Mesenchymal stem cell (in vitro differentiated cells and primary cell): Measurements from ENCODE around the gene ASF1B.
A peak's percentile ranks its signal among the peaks of the same experiment; 100 is the strongest.

Source experiments
- DNase-seq: peaks from one replicate; pipeline ENCODE4 v3.0.0-alpha.2; 2013
- H2AFZ ChIP-seq: one replicate; pipeline ENCODE4 v1.6.1; 2013; ENCODE audit warnings: low read depth, mild to moderate bottlenecking, control low read depth, inconsistent platforms, low read length, moderate library complexity
- H2AK5ac ChIP-seq: 2 replicates; pipeline ENCODE4 v1.6.1; 2013; ENCODE audit warnings: low read length, moderate library complexity, mild to moderate bottlenecking, inconsistent platforms; ENCODE audit not compliant: severe bottlenecking
- H2BK120ac ChIP-seq: one replicate; pipeline ENCODE4 v1.6.1; 2013; ENCODE audit warnings: low read depth, mild to moderate bottlenecking, inconsistent platforms, low read length, moderate library complexity
- H2BK12ac ChIP-seq, 2 experiments: one replicate each; pipeline ENCODE4 v1.6.1; 2013; ENCODE audit warnings: inconsistent platforms in 2 of 2, low read length in 2 of 2, mild to moderate bottlenecking in 2 of 2, moderate library complexity in 2 of 2, control low read depth in 1 of 2
- H2BK15ac ChIP-seq: one replicate; pipeline ENCODE4 v1.6.1; 2013; ENCODE audit warnings: mild to moderate bottlenecking, low read depth, inconsistent platforms; ENCODE audit not compliant: poor library complexity, severe bottlenecking
- H2BK5ac ChIP-seq: 2 replicates; pipeline ENCODE4 v1.6.1; 2013; ENCODE audit warnings: low read depth, mild to moderate bottlenecking, low read length, control low read depth, inconsistent platforms; ENCODE audit not compliant: poor library complexity, severe bottlenecking
- H3K14ac ChIP-seq, 2 experiments: one replicate each; pipeline ENCODE4 v1.6.1; 2013; ENCODE audit warnings: inconsistent platforms in 2 of 2, low read length in 2 of 2, control low read depth in 1 of 2, mild to moderate bottlenecking in 1 of 2, moderate library complexity in 1 of 2
- H3K18ac ChIP-seq, 2 experiments: one replicate each; pipeline ENCODE4 v1.6.1; 2013; ENCODE audit warnings: inconsistent platforms in 2 of 2, low read length in 2 of 2, control low read depth in 1 of 2, low read depth in 1 of 2, mild to moderate bottlenecking in 1 of 2
- H3K23ac ChIP-seq, 2 experiments: one replicate each; pipeline ENCODE4 v1.6.1; 2013; ENCODE audit warnings: inconsistent platforms in 2 of 2, low read length in 2 of 2, mild to moderate bottlenecking in 2 of 2, moderate library complexity in 2 of 2, control low read depth in 1 of 2
- H3K27ac ChIP-seq: 2 replicates; pipeline ENCODE4 v1.5.1; 2013; ENCODE audit warnings: mild to moderate bottlenecking, moderate library complexity, low read length, control low read depth, inconsistent platforms; ENCODE audit not compliant: poor library complexity, severe bottlenecking
- H3K27me3 ChIP-seq, 2 experiments: 2 replicates each; pipeline versions ENCODE4 v1.6.1 to v1.7.0; 2013; ENCODE audit warnings: low read length in 2 of 2, mild to moderate bottlenecking in 2 of 2, moderate library complexity in 2 of 2, control low read depth in 1 of 2, inconsistent platforms in 1 of 2; ENCODE audit not compliant: control insufficient read depth in 1 of 2, insufficient read depth in 1 of 2
- H3K36me3 ChIP-seq, 2 experiments: 2 replicates each; pipeline versions ENCODE4 v1.6.1 to v1.7.0; 2013; ENCODE audit warnings: low read length in 2 of 2, control low read depth in 1 of 2, inconsistent platforms in 1 of 2, low read depth in 1 of 2, mild to moderate bottlenecking in 1 of 2; ENCODE audit not compliant: insufficient read depth in 2 of 2, control insufficient read depth in 1 of 2
- H3K4ac ChIP-seq, 2 experiments: one replicate each; pipeline ENCODE4 v1.6.1; 2013; ENCODE audit warnings: inconsistent platforms in 2 of 2, low read length in 2 of 2, mild to moderate bottlenecking in 2 of 2, moderate library complexity in 2 of 2, control low read depth in 1 of 2, low read depth in 1 of 2
- H3K4me1 ChIP-seq: 2 replicates; pipeline ENCODE4 v1.6.1; 2013; ENCODE audit warnings: low read depth, low read length, control low read depth; ENCODE audit not compliant: control insufficient read depth, insufficient read depth
- H3K4me2 ChIP-seq: 2 replicates; pipeline ENCODE4 v1.6.1; 2013; ENCODE audit warnings: low read length, mild to moderate bottlenecking, inconsistent platforms; ENCODE audit not compliant: poor library complexity, severe bottlenecking
- H3K4me3 ChIP-seq, 2 experiments: 2 replicates each; pipeline versions ENCODE4 v1.5.1 to v1.7.0; 2013; ENCODE audit warnings: low read length in 2 of 2, mild to moderate bottlenecking in 2 of 2, control low read depth in 1 of 2, low read depth in 1 of 2; ENCODE audit not compliant: insufficient read depth in 1 of 2
- H3K79me1 ChIP-seq: replicated peaks from 2 replicates; pipeline ENCODE4 v1.6.1; 2013; ENCODE audit warnings: mild to moderate bottlenecking, control low read depth, low read length, inconsistent platforms; ENCODE audit not compliant: poor library complexity, severe bottlenecking
- H3K9ac ChIP-seq: 2 replicates; pipeline ENCODE4 v1.7.0; 2013; ENCODE audit warnings: mild to moderate bottlenecking, low read length, moderate library complexity
- H3K9me3 ChIP-seq: 2 replicates; pipeline ENCODE4 v1.7.0; 2013; ENCODE audit warnings: mild to moderate bottlenecking, low read length; ENCODE audit not compliant: control insufficient read depth
- H4K8ac ChIP-seq: one replicate; pipeline ENCODE4 v1.6.1; 2013; ENCODE audit warnings: inconsistent platforms, mild to moderate bottlenecking, low read length, moderate library complexity
- H4K91ac ChIP-seq: one replicate; pipeline ENCODE4 v1.6.1; 2013; ENCODE audit warnings: mild to moderate bottlenecking, low read length, inconsistent platforms
- WGBS: methylation state at CpG from one replicate; pipeline ENCODE4 v1.1.7; 2013; ENCODE audit warnings: mixed read lengths; 5-methylcytosine and 5-hydroxymethylcytosine counted together

The ASF1B gene

GRCh38 chr19:14106840-14107239 is 29.5 kb downstream of the ASF1B start:
- H3K36me3 ChIP-seq, result peaks cover 38 to 49% of the 10 kb centered on the region in 2 experiments
- H4K91ac ChIP-seq, result no peak overlapping the region
- H3K4me1 ChIP-seq, result peaks cover 11% of the 10 kb centered on the region
- H3K4ac ChIP-seq, result no peak overlapping the region
- no peak overlapping the region for H4K8ac ChIP-seq
- H3K18ac ChIP-seq, result no peak overlapping the region
- no peak overlapping the region for H2AK5ac ChIP-seq
- H3K4me3 ChIP-seq, result no peak overlapping the region
- H3K27ac ChIP-seq, result no peak overlapping the region
- H2BK12ac ChIP-seq, result no peak overlapping the region
- no peak overlapping the region for H2BK5ac ChIP-seq
- 89% methylated on average over 16 of the region's 16 CpGs for WGBS
- no peak overlapping the region for H2AFZ ChIP-seq
- no peaks in the 10 kb centered on the region for H3K9me3 ChIP-seq
- H2BK15ac ChIP-seq, result no peak overlapping the region
- no peak overlapping the region for H3K23ac ChIP-seq
- H3K27me3 ChIP-seq, result no peaks in the 10 kb centered on the region
- no peak overlapping the region for H3K9ac ChIP-seq
- no peak overlapping the region for H3K14ac ChIP-seq
- no peak overlapping the region for H2BK120ac ChIP-seq
- H3K4me2 ChIP-seq, result no peak overlapping the region
- peaks cover 26% of the 10 kb centered on the region for H3K79me1 ChIP-seq
- DNase-seq, result no peak

GRCh38 chr19:14105680-14106079 is 30.7 kb downstream of the ASF1B start:
- Histone ChIP-seq H3K4ac (no peak overlapping the region), H3K14ac (no peak overlapping the region), H3K23ac (no peak overlapping the region), H2BK15ac (no peak overlapping the region), H2BK120ac (no peak overlapping the region), H3K27me3 (no peaks in the 10 kb centered on the region), H3K27ac (no peak overlapping the region), H2BK12ac (no peak overlapping the region), H3K9ac (no peak overlapping the region), H3K9me3 (no peaks in the 10 kb centered on the region), H3K4me3 (no peak overlapping the region), H4K8ac (no peak overlapping the region), H2AFZ (no peak overlapping the region), H3K79me1 (peaks cover 17% of the 10 kb centered on the region), H3K4me2 (no peak overlapping the region), H4K91ac (no peak overlapping the region), H3K4me1 (peaks cover 5% of the 10 kb centered on the region), H3K36me3 (peaks cover 46 to 60% of the 10 kb centered on the region in 2 experiments), H3K18ac (no peak overlapping the region), H2AK5ac (no peak overlapping the region), H2BK5ac (no peak overlapping the region)
- no peak for DNase-seq
- WGBS, result 97% methylated on average over 8 of the region's 8 CpGs

GRCh38 chr19:14103310-14103709 is 33.1 kb downstream of the ASF1B start:
- Histone ChIP-seq H3K23ac (no peak overlapping the region), H4K91ac (peak overlapping the region; percentile 8), H3K27me3 (no peaks in the 10 kb centered on the region), H2AFZ (no peak overlapping the region), H3K79me1 (peaks cover 13% of the 10 kb centered on the region), H2BK5ac (no peak overlapping the region), H3K14ac (no peak overlapping the region), H3K4me2 (no peak overlapping the region), H3K9me3 (no peaks in the 10 kb centered on the region), H3K27ac (no peak overlapping the region), H2BK120ac (no peak overlapping the region), H3K36me3 (peaks cover 53 to 69% of the 10 kb centered on the region in 2 experiments), H3K9ac (no peak overlapping the region), H3K4me1 (peaks cover 3% of the 10 kb centered on the region), H2AK5ac (no peak overlapping the region), H3K18ac (no peak overlapping the region), H2BK12ac (no peak overlapping the region), H4K8ac (no peak overlapping the region), H2BK15ac (no peak overlapping the region), H3K4ac (no peak overlapping the region), H3K4me3 (no peak overlapping the region)
- 100% methylated on average over 1 of the region's 1 CpG for WGBS
- no peak for DNase-seq

GRCh38 chr19:14102756-14103155 is 33.6 kb downstream of the ASF1B start:
- Histone ChIP-seq H2AFZ (no peak overlapping the region), H3K4me3 (no peak overlapping the region), H4K8ac (no peak overlapping the region), H2BK120ac (no peak overlapping the region), H3K9me3 (no peaks in the 10 kb centered on the region), H2BK15ac (no peak overlapping the region), H3K9ac (peak overlapping the region; percentile 59), H3K14ac (no peak overlapping the region), H2BK5ac (no peak overlapping the region), H3K79me1 (peaks cover 9% of the 10 kb centered on the region), H3K4me1 (peaks cover under 1% of the 10 kb centered on the region), H3K4me2 (no peak overlapping the region), H3K36me3 (peaks cover 58 to 70% of the 10 kb centered on the region in 2 experiments), H3K27me3 (no peaks in the 10 kb centered on the region), H4K91ac (no peak overlapping the region), H2AK5ac (no peak overlapping the region), H3K27ac (no peak overlapping the region), H3K4ac (no peak overlapping the region), H3K23ac (no peak overlapping the region), H3K18ac (no peak overlapping the region), H2BK12ac (no peak overlapping the region)
- DNase-seq, result no peak
- WGBS, result 94% methylated on average over 10 of the region's 10 CpGs
